ENCODE results near the gene FCSK.

GRCh38 chr16:70512456-70512855 lies 58.1 kb downstream of the FCSK start:
- TF ChIP-seq GATA2 (IDR thresholded peaks at IDR 0.05; ENCODE audit: low read depth, low read length) (no peak), GATA3 (IDR thresholded peaks at IDR 0.05; ENCODE audit: low read depth, low read length) (no peak)

All from SH-SY5Y (cell line).